ACC112 (cell line): Measurements from ENCODE around the gene CPHXL.

Source experiments
- H2AFZ ChIP-seq: fragments of 200-600 bp; sonication (generic); one replicate; pipeline ENCODE4 v1.6.0; 2017; ENCODE audit warnings: antibody characterized with exemption, low read length; ENCODE audit not compliant: unreplicated experiment
- H3K27ac ChIP-seq: fragments of 200-600 bp; sonication (generic); 2 replicates; pipeline ENCODE4 v1.5.1; 2014; ENCODE audit warnings: low read depth, mild to moderate bottlenecking, antibody characterized with exemption, low read length, moderate library complexity
- H3K27me3 ChIP-seq: fragments of 200-600 bp; sonication (generic); 2 replicates; pipeline ENCODE4 v1.6.1; 2014; ENCODE audit warnings: mild to moderate bottlenecking, antibody characterized with exemption, low read length, moderate library complexity, mixed read lengths; ENCODE audit not compliant: insufficient read depth
- H3K36me3 ChIP-seq: fragments of 200-600 bp; sonication (generic); 2 replicates; pipeline ENCODE4 v1.6.1; 2016; ENCODE audit warnings: mild to moderate bottlenecking, antibody characterized with exemption, low read length, moderate library complexity, mixed read lengths; ENCODE audit not compliant: insufficient read depth
- H3K4me1 ChIP-seq: fragments of 200-600 bp; sonication (generic); one replicate; pipeline ENCODE4 v1.6.1; 2016; ENCODE audit warnings: low read length, mixed read lengths; ENCODE audit not compliant: insufficient read depth, unreplicated experiment, control insufficient read depth
- H3K4me3 ChIP-seq: fragments of 200-600 bp; sonication (generic); 2 replicates; pipeline ENCODE4 v1.5.1; 2014; ENCODE audit warnings: mild to moderate bottlenecking, low read depth, low read length
- H3K79me2 ChIP-seq: fragments of 200-600 bp; sonication (generic); one replicate; pipeline ENCODE4 v1.6.0; 2016; ENCODE audit warnings: low read length; ENCODE audit not compliant: control insufficient read depth, unreplicated experiment, insufficient read depth

CPHXL gene

GRCh38 chr16:75746359-75746758 is 20.1 kb upstream of the CPHXL start:
- Histone ChIP-seq H3K79me2 (no peaks in the 10 kb centered on the region), H3K4me3 (no peak overlapping the region), H3K4me1 (no peaks in the 10 kb centered on the region), H3K27ac (no peak overlapping the region), H2AFZ (no peak overlapping the region), H3K27me3 (peaks cover 35% of the 10 kb centered on the region), H3K36me3 (no peaks in the 10 kb centered on the region)

GRCh38 chr16:75745823-75746222 is 19.5 kb upstream of the CPHXL start:
- H3K4me1 ChIP-seq, result no peaks in the 10 kb centered on the region

GRCh38 chr16:75745242-75745641 is 19.0 kb upstream of the CPHXL start:
- Histone ChIP-seq H3K4me3 (no peak overlapping the region), H3K36me3 (no peaks in the 10 kb centered on the region), H3K27ac (no peak overlapping the region), H3K4me1 (no peaks in the 10 kb centered on the region), H3K27me3 (peaks cover 29% of the 10 kb centered on the region), H3K79me2 (no peaks in the 10 kb centered on the region), H2AFZ (no peak overlapping the region)

More at GRCh38 chr16:75745823-75746222, 19.5 kb upstream of the CPHXL start:
- no peak overlapping the region for H2AFZ ChIP-seq
- H3K36me3 ChIP-seq, result no peaks in the 10 kb centered on the region
- no peaks in the 10 kb centered on the region for H3K79me2 ChIP-seq
- no peak overlapping the region for H3K27ac ChIP-seq
- no peak overlapping the region for H3K4me3 ChIP-seq
- H3K27me3 ChIP-seq, result peaks cover 35% of the 10 kb centered on the region

GRCh38 chr16:75742424-75743047 is 16.2 kb upstream of the CPHXL start:
- no peaks in the 10 kb centered on the region for H3K4me1 ChIP-seq
- H3K27ac ChIP-seq, result no peak overlapping the region
- no peaks in the 10 kb centered on the region for H3K79me2 ChIP-seq
- no peaks in the 10 kb centered on the region for H3K36me3 ChIP-seq
- H2AFZ ChIP-seq, result no peak overlapping the region
- H3K27me3 ChIP-seq, result peaks cover 8% of the 10 kb centered on the region
- H3K4me3 ChIP-seq, result no peak overlapping the region

GRCh38 chr16:75733305-75734211 is 7.3 kb upstream of the CPHXL start:
- H2AFZ ChIP-seq, result peak overlapping the region; percentile 65
- H3K27me3 ChIP-seq, result no peaks in the 10 kb centered on the region
- no peak overlapping the region for H3K27ac ChIP-seq
- H3K4me3 ChIP-seq, result peak overlapping the region; percentile 41
- no peaks in the 10 kb centered on the region for H3K36me3 ChIP-seq
- H3K79me2 ChIP-seq, result no peaks in the 10 kb centered on the region
- H3K4me1 ChIP-seq, result peaks cover 15% of the 10 kb centered on the region

GRCh38 chr16:75732871-75733270 is 6.6 kb upstream of the CPHXL start:
- H3K4me1 ChIP-seq, result peaks cover 15% of the 10 kb centered on the region
- no peak overlapping the region for H3K27ac ChIP-seq
- no peak overlapping the region for H2AFZ ChIP-seq
- H3K36me3 ChIP-seq, result no peaks in the 10 kb centered on the region
- peak overlapping the region; percentile 41; the same call in 1 of the 2 replicates for H3K4me3 ChIP-seq
- no peaks in the 10 kb centered on the region for H3K27me3 ChIP-seq
- no peaks in the 10 kb centered on the region for H3K79me2 ChIP-seq

- no peaks in the 10 kb centered on the region for H3K27me3 ChIP-seq
- H2AFZ ChIP-seq, result no peak overlapping the region
- no peaks in the 10 kb centered on the region for H3K79me2 ChIP-seq
- no peaks in the 10 kb centered on the region for H3K36me3 ChIP-seq
- H3K27ac ChIP-seq, result no peak overlapping the region
- H3K4me3 ChIP-seq, result no peak overlapping the region
- H3K4me1 ChIP-seq, result no peaks in the 10 kb centered on the region
These were observed 931 bp upstream of the CPHXL start for GRCh38 chr16:75727221-75727620.

GRCh38 chr16:75718452-75718851 is 7.8 kb downstream of the CPHXL start:
- Histone ChIP-seq H3K4me1 (no peaks in the 10 kb centered on the region), H3K79me2 (no peaks in the 10 kb centered on the region), H3K27ac (no peak overlapping the region), H3K4me3 (no peak overlapping the region), H3K27me3 (peaks cover 30% of the 10 kb centered on the region), H3K36me3 (no peaks in the 10 kb centered on the region), H2AFZ (no peak overlapping the region)

- Histone ChIP-seq H3K36me3 (no peaks in the 10 kb centered on the region), H3K27ac (no peak overlapping the region), H3K27me3 (peaks cover 33% of the 10 kb centered on the region), H3K4me1 (no peaks in the 10 kb centered on the region), H2AFZ (no peak overlapping the region), H3K79me2 (no peaks in the 10 kb centered on the region), H3K4me3 (no peak overlapping the region)
These were observed 11.6 kb downstream of the CPHXL start for GRCh38 chr16:75714661-75715060.

- Histone ChIP-seq H2AFZ (no peak overlapping the region), H3K27me3 (peaks cover 39% of the 10 kb centered on the region), H3K79me2 (no peaks in the 10 kb centered on the region), H3K4me3 (no peak overlapping the region), H3K27ac (no peak overlapping the region), H3K36me3 (no peaks in the 10 kb centered on the region), H3K4me1 (no peaks in the 10 kb centered on the region)
These were observed 15.9 kb downstream of the CPHXL start for GRCh38 chr16:75710344-75710743.

GRCh38 chr16:75703306-75703705 is 23.0 kb downstream of the CPHXL start:
- H3K27ac ChIP-seq, result no peak overlapping the region
- no peaks in the 10 kb centered on the region for H3K36me3 ChIP-seq
- peaks cover 18% of the 10 kb centered on the region for H3K27me3 ChIP-seq
- H3K4me1 ChIP-seq, result no peaks in the 10 kb centered on the region
- H3K4me3 ChIP-seq, result no peak overlapping the region
- no peak overlapping the region for H2AFZ ChIP-seq
- no peaks in the 10 kb centered on the region for H3K79me2 ChIP-seq
